ENCODE measurements around the gene DCDC2.

GRCh38 chr6:24334285-24334684 lies 23.6 kb downstream of the DCDC2 start:
- TF ChIP-seq CTCF (conservative IDR thresholded peaks at IDR 0.05; ENCODE audit: low read length) (no peak), EZH2phosphoT487 (IDR thresholded peaks at IDR 0.05; ENCODE audit: borderline replicate concordance, low read depth, low read length) (no peak)
